HG03095 (cell line): ENCODE data around the gene RPGR.

Experiments
- ATAC-seq: cut with Tn5 transposase; IDR thresholded peaks from one replicate; pipeline ENCODE4 v1.9.1; 2021; ENCODE audit warnings: moderate library complexity; ENCODE audit not compliant: unreplicated experiment

Gene RPGR

GRCh38 chrX:38332505-38332904, 5.2 kb upstream of the RPGR start:
- peak; percentile 80 for ATAC-seq

- ATAC-seq: no peak
Measured at GRCh38 chrX:38327775-38328081, 419 bp upstream of the RPGR start.

- no peak for ATAC-seq
Measured at GRCh38 chrX:38326086-38326485, 1.2 kb downstream of the RPGR start.

GRCh38 chrX:38320819-38321218, 6.5 kb downstream of the RPGR start:
- no peak for ATAC-seq

- ATAC-seq: no peak
Measured at GRCh38 chrX:38318606-38319005, 8.7 kb downstream of the RPGR start.

GRCh38 chrX:38318196-38318595, 9.1 kb downstream of the RPGR start:
- ATAC-seq: no peak

GRCh38 chrX:38315186-38315585, 12.1 kb downstream of the RPGR start:
- no peak for ATAC-seq

GRCh38 chrX:38313190-38313589, 14.1 kb downstream of the RPGR start:
- no peak for ATAC-seq

- no peak for ATAC-seq
Measured at GRCh38 chrX:38312436-38312835, 14.9 kb downstream of the RPGR start.

GRCh38 chrX:38311743-38312142, 15.6 kb downstream of the RPGR start:
- no peak for ATAC-seq

GRCh38 chrX:38305971-38306370, 21.3 kb downstream of the RPGR start:
- no peak for ATAC-seq

- ATAC-seq: no peak
Measured at GRCh38 chrX:38304010-38304409, 23.3 kb downstream of the RPGR start.

GRCh38 chrX:38293741-38294140, 33.6 kb downstream of the RPGR start:
- no peak for ATAC-seq

- no peak for ATAC-seq
Measured at GRCh38 chrX:38287674-38288073, 39.6 kb downstream of the RPGR start.

- ATAC-seq: no peak
Measured at GRCh38 chrX:38285649-38286048, 41.7 kb downstream of the RPGR start.

GRCh38 chrX:38282049-38282448, 45.3 kb downstream of the RPGR start:
- ATAC-seq: no peak

GRCh38 chrX:38279188-38279587, 48.1 kb downstream of the RPGR start:
- no peak for ATAC-seq

- no peak for ATAC-seq
Measured at GRCh38 chrX:38278682-38279081, 48.6 kb downstream of the RPGR start.

GRCh38 chrX:38277802-38278201, 49.5 kb downstream of the RPGR start:
- ATAC-seq: no peak

- no peak for ATAC-seq
Measured at GRCh38 chrX:38277136-38277535, 50.2 kb downstream of the RPGR start.

GRCh38 chrX:38276089-38276488, 51.2 kb downstream of the RPGR start:
- ATAC-seq: no peak

- peak; percentile 40 for ATAC-seq
Measured at GRCh38 chrX:38275615-38276014, 51.7 kb downstream of the RPGR start.

- ATAC-seq: peak; percentile 44
Measured at GRCh38 chrX:38273453-38273852, 53.9 kb downstream of the RPGR start.

- ATAC-seq: peak; percentile 78
Measured at GRCh38 chrX:38271154-38271716, 56.1 kb downstream of the RPGR start.
